GM21717 (cell line): ENCODE measurements around the gene HAPLN1.
"Not testable (repeated sequence)": the region's sequence is repeated elsewhere in the genome, so short reads cannot be mapped to it uniquely, and the experiment has no call there.

Experiments used
- ATAC-seq: cut with Tn5 transposase; IDR thresholded peaks from one replicate; pipeline ENCODE4 v1.9.1; 2021; ENCODE audit warnings: mild to moderate bottlenecking, moderate library complexity; ENCODE audit not compliant: unreplicated experiment

HAPLN1 gene

GRCh38 chr5:83720836-83721537 lies at the start of gene HAPLN1:
HAPLN1 (minus strand) TSS chr5:83720855; CDS start chr5:83673523, 47,332 bp downstream.
- no peak for ATAC-seq

GRCh38 chr5:83767409-83767992 lies 46.8 kb upstream of the HAPLN1 start:
- ATAC-seq: no peak

GRCh38 chr5:83764101-83764500 lies 43.4 kb upstream of the HAPLN1 start:
- no peak for ATAC-seq

GRCh38 chr5:83760579-83760978 lies 39.9 kb upstream of the HAPLN1 start:
- no peak for ATAC-seq

- ATAC-seq: no peak
Measured at GRCh38 chr5:83752700-83753099, 32.0 kb upstream of the HAPLN1 start.

GRCh38 chr5:83751201-83751600 lies 30.5 kb upstream of the HAPLN1 start:
- no peak for ATAC-seq

GRCh38 chr5:83750749-83751148 lies 30.1 kb upstream of the HAPLN1 start:
- ATAC-seq: no peak

- ATAC-seq: no peak
Measured at GRCh38 chr5:83745816-83746215, 25.2 kb upstream of the HAPLN1 start.

GRCh38 chr5:83744821-83745220 lies 24.2 kb upstream of the HAPLN1 start:
- ATAC-seq: no peak

- no peak for ATAC-seq
Measured at GRCh38 chr5:83742089-83742488, 21.4 kb upstream of the HAPLN1 start.

- no peak for ATAC-seq
Measured at GRCh38 chr5:83741571-83741970, 20.9 kb upstream of the HAPLN1 start.

GRCh38 chr5:83740741-83741140 lies 20.1 kb upstream of the HAPLN1 start:
- ATAC-seq: peak; percentile 94

GRCh38 chr5:83736169-83736568 lies 15.5 kb upstream of the HAPLN1 start:
- ATAC-seq: not testable (repeated sequence)

- ATAC-seq: not testable (repeated sequence)
Measured at GRCh38 chr5:83735058-83735457, 14.4 kb upstream of the HAPLN1 start.

- ATAC-seq: no peak
Measured at GRCh38 chr5:83731638-83732037, 11.0 kb upstream of the HAPLN1 start.

- no peak for ATAC-seq
Measured at GRCh38 chr5:83729362-83729761, 8.7 kb upstream of the HAPLN1 start.

- no peak for ATAC-seq
Measured at GRCh38 chr5:83726912-83727311, 6.3 kb upstream of the HAPLN1 start.

- ATAC-seq: no peak
Measured at GRCh38 chr5:83724935-83725334, 4.3 kb upstream of the HAPLN1 start.

- ATAC-seq: no peak
Measured at GRCh38 chr5:83724001-83724400, 3.3 kb upstream of the HAPLN1 start.

GRCh38 chr5:83723031-83723430 lies 2.4 kb upstream of the HAPLN1 start:
- no peak for ATAC-seq

GRCh38 chr5:83721953-83722901 lies 1.6 kb upstream of the HAPLN1 start:
- no peak for ATAC-seq
